OCI-LY1 (cell line): Measurements from ENCODE around the gene A2ML1.

Experiments
- H2AFZ ChIP-seq: fragments of 200-600 bp; sonication (generic), shearing (Covaris generic); 2 replicates; pipeline ENCODE4 v1.6.0; 2014; ENCODE audit warnings: antibody characterized with exemption, mild to moderate bottlenecking, low read length
- H3F3A ChIP-seq: fragments of 200-600 bp; sonication (generic), shearing (Covaris generic); 2 replicates; pipeline ENCODE4 v1.6.0; 2014; ENCODE audit warnings: mild to moderate bottlenecking, antibody characterized with exemption, low read length, moderate library complexity; ENCODE audit not compliant: insufficient read depth
- H3K27ac ChIP-seq: fragments of 200-600 bp; sonication (generic); 2 replicates; pipeline ENCODE4 v1.5.1; 2014; ENCODE audit warnings: low read length, mixed run types, mild to moderate bottlenecking, low read depth; ENCODE audit not compliant: poor library complexity, severe bottlenecking
- H3K27me3 ChIP-seq: fragments of 200-600 bp; sonication (generic); 2 replicates; pipeline ENCODE4 v1.6.0; 2014; ENCODE audit warnings: antibody characterized with exemption, mild to moderate bottlenecking, low read length, moderate library complexity; ENCODE audit not compliant: insufficient read depth
- H3K36me3 ChIP-seq: fragments of 200-600 bp; sonication (generic); 2 replicates; pipeline ENCODE4 v1.6.1; 2014; ENCODE audit warnings: mild to moderate bottlenecking, antibody characterized with exemption, low read length, moderate library complexity, mixed read lengths; ENCODE audit not compliant: insufficient read depth
- H3K4me1 ChIP-seq: fragments of 200-600 bp; sonication (generic); 2 replicates; pipeline ENCODE4 v1.5.1; 2014; ENCODE audit warnings: mild to moderate bottlenecking, low read length, moderate library complexity; ENCODE audit not compliant: insufficient read depth, severe bottlenecking
- H3K4me2 ChIP-seq: fragments of 200-600 bp; sonication (generic), shearing (Covaris generic); 2 replicates; pipeline ENCODE4 v1.6.1; 2014; ENCODE audit warnings: low read length
- H3K4me3 ChIP-seq: fragments of 200-600 bp; sonication (generic); 2 replicates; pipeline ENCODE4 v1.5.1; 2014; ENCODE audit warnings: low read length, low read depth, mild to moderate bottlenecking, mixed read lengths; ENCODE audit not compliant: poor library complexity, severe bottlenecking
- H3K79me2 ChIP-seq: fragments of 200-600 bp; shearing (Covaris generic); 2 replicates; pipeline ENCODE4 v1.6.1; 2016; ENCODE audit warnings: mixed run types, low read length, mixed read lengths; ENCODE audit not compliant: insufficient read depth
- H3K9ac ChIP-seq: fragments of 200-600 bp; sonication (generic), shearing (Covaris generic); 2 replicates; pipeline ENCODE4 v1.6.1; 2014; ENCODE audit warnings: mild to moderate bottlenecking, low read length, mixed read lengths
- H3K9me2 ChIP-seq: fragments of 200-600 bp; sonication (generic), shearing (Covaris generic); 2 replicates; pipeline ENCODE4 v1.6.1; 2014; ENCODE audit warnings: low read depth, mild to moderate bottlenecking, low read length, mixed read lengths
- H3K9me3 ChIP-seq: fragments of 200-600 bp; shearing (Covaris generic); 2 replicates; pipeline ENCODE4 v1.6.1; 2014; ENCODE audit warnings: low read length, mixed read lengths
- H4K20me1 ChIP-seq: fragments of 200-600 bp; sonication (generic), shearing (Covaris generic); 2 replicates; pipeline ENCODE4 v1.6.0; 2016; ENCODE audit warnings: mild to moderate bottlenecking, low read length; ENCODE audit not compliant: insufficient read depth
- EZH2 ChIP-seq: fragments of 200-600 bp; sonication (generic), shearing (Covaris generic); IDR thresholded peaks from 2 replicates; pipeline ENCODE4 v1.8.0; 2017; ENCODE audit warnings: borderline replicate concordance, mixed run types, mild to moderate bottlenecking, antibody characterized with exemption, low read length, moderate library complexity, mixed read lengths
- TF ChIP-seq, protein P1 (sequence below): fragments of 200-600 bp; sonication (generic), shearing (Covaris generic); IDR thresholded peaks from 2 replicates; pipeline ENCODE4 v1.5.1; 2017; ENCODE audit warnings: mild to moderate bottlenecking, antibody characterized with exemption, low read length, moderate library complexity, mixed read lengths

The A2ML1 gene

DNA sequence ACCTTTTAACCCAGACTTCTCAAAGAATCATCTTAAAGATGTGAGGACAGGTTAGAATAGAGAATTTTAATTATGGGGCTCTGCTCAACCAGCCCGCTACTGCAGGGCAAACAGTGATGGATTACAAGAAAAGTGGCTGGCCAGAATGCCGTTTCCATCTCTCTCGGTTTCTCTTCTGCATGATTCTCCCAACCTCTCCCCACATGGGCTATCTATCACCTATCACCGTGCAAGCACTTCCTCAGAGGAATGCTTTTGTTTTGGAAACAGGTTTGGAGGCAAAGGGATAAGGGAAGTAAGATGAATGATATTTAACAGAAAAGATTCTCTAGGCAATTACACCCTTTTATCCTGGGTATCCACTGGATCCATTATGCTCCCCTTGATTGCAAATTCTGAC is 54.5 kb downstream of the A2ML1 start:
- Histone ChIP-seq H3K9me3 (no peaks in the 10 kb centered on the region), H3K9ac (no peak overlapping the region), H4K20me1 (no peaks in the 10 kb centered on the region), H3K4me2 (no peak overlapping the region), H3K9me2 (no peaks in the 10 kb centered on the region), H3K27ac (no peak overlapping the region), H3K36me3 (no peaks in the 10 kb centered on the region), H3K79me2 (no peaks in the 10 kb centered on the region), H3K4me3 (no peak overlapping the region), H2AFZ (no peak overlapping the region), H3K27me3 (no peaks in the 10 kb centered on the region), H3F3A (no peaks in the 10 kb centered on the region), H3K4me1 (no peaks in the 10 kb centered on the region)
- TF ChIP-seq, protein P1, sequence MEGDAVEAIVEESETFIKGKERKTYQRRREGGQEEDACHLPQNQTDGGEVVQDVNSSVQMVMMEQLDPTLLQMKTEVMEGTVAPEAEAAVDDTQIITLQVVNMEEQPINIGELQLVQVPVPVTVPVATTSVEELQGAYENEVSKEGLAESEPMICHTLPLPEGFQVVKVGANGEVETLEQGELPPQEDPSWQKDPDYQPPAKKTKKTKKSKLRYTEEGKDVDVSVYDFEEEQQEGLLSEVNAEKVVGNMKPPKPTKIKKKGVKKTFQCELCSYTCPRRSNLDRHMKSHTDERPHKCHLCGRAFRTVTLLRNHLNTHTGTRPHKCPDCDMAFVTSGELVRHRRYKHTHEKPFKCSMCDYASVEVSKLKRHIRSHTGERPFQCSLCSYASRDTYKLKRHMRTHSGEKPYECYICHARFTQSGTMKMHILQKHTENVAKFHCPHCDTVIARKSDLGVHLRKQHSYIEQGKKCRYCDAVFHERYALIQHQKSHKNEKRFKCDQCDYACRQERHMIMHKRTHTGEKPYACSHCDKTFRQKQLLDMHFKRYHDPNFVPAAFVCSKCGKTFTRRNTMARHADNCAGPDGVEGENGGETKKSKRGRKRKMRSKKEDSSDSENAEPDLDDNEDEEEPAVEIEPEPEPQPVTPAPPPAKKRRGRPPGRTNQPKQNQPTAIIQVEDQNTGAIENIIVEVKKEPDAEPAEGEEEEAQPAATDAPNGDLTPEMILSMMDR: no peak
- no peak for TF ChIP-seq EZH2

GRCh38 chr12:8886502-8887284 is 64.3 kb downstream of the A2ML1 start:
- H3K4me2 ChIP-seq: no peak overlapping the region
- no peak overlapping the region for H3K9ac ChIP-seq

GRCh38 chr12:8887285-8887715 is 64.9 kb downstream of the A2ML1 start:
- TF ChIP-seq, protein P1: no peak
- no peak for TF ChIP-seq EZH2
- H3K9me2 ChIP-seq: no peaks in the 10 kb centered on the region
- no peaks in the 10 kb centered on the region for H3K79me2 ChIP-seq
- H3K27ac ChIP-seq: no peak overlapping the region
- no peaks in the 10 kb centered on the region for H3K36me3 ChIP-seq
- no peaks in the 10 kb centered on the region for H4K20me1 ChIP-seq
- H3K9me3 ChIP-seq: no peaks in the 10 kb centered on the region
- H3K4me3 ChIP-seq: no peak overlapping the region
- H3K4me1 ChIP-seq: peaks cover 3% of the 10 kb centered on the region
- H2AFZ ChIP-seq: no peak overlapping the region
- no peak overlapping the region for H3K4me2 ChIP-seq
- no peak overlapping the region for H3K9ac ChIP-seq
- no peaks in the 10 kb centered on the region for H3K27me3 ChIP-seq
- H3F3A ChIP-seq: no peaks in the 10 kb centered on the region

More at GRCh38 chr12:8886502-8887284, 64.3 kb downstream of the A2ML1 start:
- H2AFZ ChIP-seq: no peak overlapping the region
- H3K4me1 ChIP-seq: peaks cover 3% of the 10 kb centered on the region
- H3F3A ChIP-seq: no peaks in the 10 kb centered on the region
- no peaks in the 10 kb centered on the region for H3K36me3 ChIP-seq
- no peaks in the 10 kb centered on the region for H3K79me2 ChIP-seq
- H3K4me3 ChIP-seq: no peak overlapping the region
- H3K27me3 ChIP-seq: no peaks in the 10 kb centered on the region
- H3K27ac ChIP-seq: no peak overlapping the region
- no peaks in the 10 kb centered on the region for H4K20me1 ChIP-seq
- TF ChIP-seq EZH2: no peak
- H3K9me2 ChIP-seq: no peaks in the 10 kb centered on the region
- H3K9me3 ChIP-seq: no peaks in the 10 kb centered on the region
